ENCODE measurements around the gene ISYNA1.

GRCh38 chr19:18386543-18387271, 51.2 kb downstream of the ISYNA1 start:
- no peak for TF ChIP-seq GATA2 (IDR thresholded peaks at IDR 0.05; ENCODE audit: low read depth, low read length)
- no peak for TF ChIP-seq GATA3 (IDR thresholded peaks at IDR 0.05; ENCODE audit: low read depth, low read length)
